Erythroblast (primary cell): Measurements from ENCODE around the gene UBIAD1.

ENCODE experiments used
- DNase-seq, 2 experiments: peaks; one replicate each; lab custom pipeline; 2025; lab: John Stamatoyannopoulos, UW
- GATA1 ChIP-seq: IDR thresholded peaks from 2 replicates; pipeline ENCODE4 v1.6.1; 2011; ENCODE audit warnings: low read depth, mild to moderate bottlenecking, control low read depth, low read length, moderate library complexity
- POLR2A ChIP-seq: IDR thresholded peaks from 2 replicates; pipeline ENCODE4 v1.6.1; 2011; ENCODE audit warnings: mild to moderate bottlenecking, low read length

UBIAD1 gene

GRCh38 chr1:11272832-11273594 is at the start of gene UBIAD1:
Gene UBIAD1, plus strand, starts transcription at chr1:11273198. Its CDS starts 334 bp downstream, at chr1:11273532.
- TF ChIP-seq POLR2A (peak; percentile 79), GATA1 (no peak)
- peak; percentile 92 to 96 for DNase-seq

GRCh38 chr1:11227106-11228077 is 45.6 kb upstream of the UBIAD1 start:
- no peak for DNase-seq

GRCh38 chr1:11229203-11229602 is 43.8 kb upstream of the UBIAD1 start:
- TF ChIP-seq POLR2A (no peak), GATA1 (no peak)

More at GRCh38 chr1:11227106-11228077, 45.6 kb upstream of the UBIAD1 start:
- TF ChIP-seq GATA1, result no peak
- TF ChIP-seq POLR2A, result no peak

GRCh38 chr1:11233208-11233607 is 39.8 kb upstream of the UBIAD1 start:
- TF ChIP-seq GATA1 (no peak), POLR2A (no peak)
- no peak for DNase-seq

More at GRCh38 chr1:11229203-11229602, 43.8 kb upstream of the UBIAD1 start:
- DNase-seq, result no peak

GRCh38 chr1:11237356-11237755 is 35.6 kb upstream of the UBIAD1 start:
- TF ChIP-seq GATA1 (no peak), POLR2A (no peak)
- DNase-seq, result no peak

- DNase-seq, result no peak
- TF ChIP-seq GATA1 (no peak), POLR2A (no peak)
Observed at GRCh38 chr1:11238311-11238710, 34.7 kb upstream of the UBIAD1 start.

- TF ChIP-seq POLR2A (no peak), GATA1 (no peak)
- no peak for DNase-seq
Observed at GRCh38 chr1:11245248-11245647, 27.8 kb upstream of the UBIAD1 start.

- DNase-seq, result no peak
- TF ChIP-seq GATA1 (no peak), POLR2A (no peak)
Observed at GRCh38 chr1:11245904-11246719, 26.9 kb upstream of the UBIAD1 start.

- no peak for TF ChIP-seq GATA1
- no peak for TF ChIP-seq POLR2A
- DNase-seq, result no peak
Observed at GRCh38 chr1:11248169-11248568, 24.8 kb upstream of the UBIAD1 start.

GRCh38 chr1:11252538-11252937 is 20.5 kb upstream of the UBIAD1 start:
- no peak for TF ChIP-seq POLR2A
- TF ChIP-seq GATA1, result no peak
- no peak for DNase-seq

- TF ChIP-seq GATA1 (no peak), POLR2A (no peak)
- no peak for DNase-seq
Observed at GRCh38 chr1:11253226-11253625, 19.8 kb upstream of the UBIAD1 start.

GRCh38 chr1:11256299-11256698 is 16.7 kb upstream of the UBIAD1 start:
- TF ChIP-seq POLR2A (no peak), GATA1 (no peak)
- DNase-seq, result no peak
